Measurements from ENCODE around the gene TIMP3. TPM values are rescaled to one million over a fixed set of nuclear protein-coding genes. Genes with fewer than 3 reads are reported as not detected.

The TIMP3 gene
- total and polyA plus RNA-seq, 2 of the 4 experiments (the other 2 are of a cell fraction), result 98.8 to 179 TPM

DNA sequence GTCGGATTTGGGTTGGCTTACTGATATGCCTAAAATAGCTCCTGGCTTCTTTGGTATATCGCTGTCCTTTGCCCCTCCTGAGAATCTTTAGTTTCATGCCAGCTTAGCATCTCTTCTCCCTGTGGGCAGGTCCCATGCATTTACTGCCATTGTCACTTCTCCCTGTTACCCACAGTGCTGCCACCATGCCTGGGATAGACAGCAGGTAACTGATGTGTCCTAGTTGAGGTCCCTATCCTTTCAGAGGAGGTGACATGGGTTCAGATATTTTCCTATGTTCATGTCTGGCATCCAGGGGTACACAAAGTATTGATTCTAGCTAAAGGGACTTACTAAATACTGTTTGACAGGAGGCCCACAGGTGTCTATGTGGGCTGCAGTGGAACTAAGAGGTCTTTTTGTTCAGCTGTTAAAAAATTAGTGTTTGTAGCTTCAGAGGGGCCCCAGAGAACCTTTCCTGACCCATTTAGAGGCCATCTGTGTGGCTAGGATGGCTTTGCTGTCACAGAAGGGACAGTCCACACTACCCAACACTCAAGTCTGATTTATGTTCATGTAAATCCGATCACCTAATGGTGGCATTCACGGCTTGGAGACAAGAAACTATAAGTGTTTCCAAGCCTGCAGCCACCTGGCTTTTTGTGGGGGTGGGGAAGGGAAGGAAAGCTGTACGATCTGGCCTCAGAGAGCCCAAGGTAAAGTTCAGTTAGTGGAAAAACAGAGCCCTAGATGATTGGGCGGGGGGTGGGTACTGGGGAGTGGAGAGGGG lies 8.5 kb downstream of the TIMP3 start:
- BruUV-seq (replicated peaks), result no TSS peak
- Histone ChIP-seq H2BK20ac (ENCODE audit: low read depth, low read length) (no peak overlapping the region), H2BK5ac (ENCODE audit: low read depth, low read length, poor library complexity, severe bottlenecking) (no peak overlapping the region), H3K9me3 (ENCODE audit: control insufficient read depth, insufficient read depth, low read length) (no peaks in the 10 kb centered on the region), H3K79me1 (ENCODE audit: low read depth in 1 of 2, low read length in 2 of 2) (peaks cover 53 to 94% of the 10 kb centered on the region in 2 experiments), H3K23ac (ENCODE audit: low read depth, low read length) (no peak overlapping the region), H3K9me1 (ENCODE audit: insufficient read depth, low read length) (peaks cover 52% of the 10 kb centered on the region), H2AFZ (replicated peaks; ENCODE audit: low read length, poor library complexity) (no peak overlapping the region), H2AK9ac (replicated peaks; ENCODE audit: low read depth, low read length, poor library complexity) (no peak overlapping the region), H4K5ac (ENCODE audit: low read depth, low read length) (no peak overlapping the region), H3K18ac (ENCODE audit: low read depth, low read length) (no peak overlapping the region), H2BK120ac (ENCODE audit: low read depth, low read length) (no peak overlapping the region; the same call in 1 of the 2 replicates), H4K20me1 (ENCODE audit: insufficient read depth, low read length) (peaks cover 94% of the 10 kb centered on the region), H3K14ac (replicated peaks; ENCODE audit: low read depth, low read length) (0 out of 2 replicates have a peak overlapping the region, but pooled peaks have one; percentile 7), H3K4ac (ENCODE audit: low read depth, low read length) (no peak overlapping the region), H3K4me1 (ENCODE audit: control insufficient read depth, insufficient read depth, low read length) (peaks cover 16% of the 10 kb centered on the region), H2AK5ac (ENCODE audit: low read depth, low read length) (no peak overlapping the region), H3K4me3 (ENCODE audit: insufficient read depth, low read depth, low read length) (no peak overlapping the region), H3K27ac (ENCODE audit: insufficient read depth, low read length) (no peak overlapping the region), H3K36me3 (ENCODE audit: control insufficient read depth, insufficient read depth, low read length) (peaks cover 44% of the 10 kb centered on the region), H3K27me3 (ENCODE audit: control insufficient read depth, insufficient read depth, low read length) (no peaks in the 10 kb centered on the region), H3K56ac (ENCODE audit: extremely low read depth, insufficient read depth, low read length) (0 out of 2 replicates have a peak overlapping the region, but pooled peaks have one; percentile 35), H4K91ac (ENCODE audit: insufficient read depth, low read depth, low read length) (no peak overlapping the region), H4K8ac (ENCODE audit: low read depth in 2 of 2, low read length in 2 of 2) (no peak overlapping the region), H3K9ac (ENCODE audit: low read depth, low read length) (no peak overlapping the region), H3K4me2 (ENCODE audit: low read depth, low read length) (no peak overlapping the region; the same call in 1 of the 2 replicates), H2BK15ac (ENCODE audit: low read depth, low read length) (no peak overlapping the region)
- intact Hi-C loops (cut with micrococcal nuclease), result loop anchor here (10.0 kb wide), 1 partner anchor 395 kb away; the partner anchor contains the start of gene RTCB
- POLR2A ChIA-PET (ENCODE audit: unreplicated experiment), result interaction anchor here (0.7 kb wide), 1 partner anchor 320 kb away, joined by 4 read pairs; no protein-coding TSS in a partner anchor
- WGBS, 2 experiments (ENCODE audit: extremely low coverage in 2 of 2, insufficient read length in 1 of 2), result no CpG with 5 or more reads among the region's 6 CpGs
- DNase-seq (no peak), ATAC-seq (ENCODE audit: low read depth) (no peak)
- in situ Hi-C loops (cut with MboI; ENCODE audit: low sequenced_read_pairs), result loop anchor here (25.0 kb wide), 1 partner anchor 848 kb away; no protein-coding TSS in a partner anchor
- CTCF ChIA-PET, result interaction anchor here (1.8 kb wide), 1 partner anchor 13 kb away, joined by 7 read pairs; no protein-coding TSS in a partner anchor
- dilution Hi-C loops (cut with HindIII; ENCODE audit: low sequenced_read_pairs, unreplicated experiment), result no loop called here
- TF ChIP-seq, protein P1, sequence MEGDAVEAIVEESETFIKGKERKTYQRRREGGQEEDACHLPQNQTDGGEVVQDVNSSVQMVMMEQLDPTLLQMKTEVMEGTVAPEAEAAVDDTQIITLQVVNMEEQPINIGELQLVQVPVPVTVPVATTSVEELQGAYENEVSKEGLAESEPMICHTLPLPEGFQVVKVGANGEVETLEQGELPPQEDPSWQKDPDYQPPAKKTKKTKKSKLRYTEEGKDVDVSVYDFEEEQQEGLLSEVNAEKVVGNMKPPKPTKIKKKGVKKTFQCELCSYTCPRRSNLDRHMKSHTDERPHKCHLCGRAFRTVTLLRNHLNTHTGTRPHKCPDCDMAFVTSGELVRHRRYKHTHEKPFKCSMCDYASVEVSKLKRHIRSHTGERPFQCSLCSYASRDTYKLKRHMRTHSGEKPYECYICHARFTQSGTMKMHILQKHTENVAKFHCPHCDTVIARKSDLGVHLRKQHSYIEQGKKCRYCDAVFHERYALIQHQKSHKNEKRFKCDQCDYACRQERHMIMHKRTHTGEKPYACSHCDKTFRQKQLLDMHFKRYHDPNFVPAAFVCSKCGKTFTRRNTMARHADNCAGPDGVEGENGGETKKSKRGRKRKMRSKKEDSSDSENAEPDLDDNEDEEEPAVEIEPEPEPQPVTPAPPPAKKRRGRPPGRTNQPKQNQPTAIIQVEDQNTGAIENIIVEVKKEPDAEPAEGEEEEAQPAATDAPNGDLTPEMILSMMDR (conservative IDR thresholded peaks at IDR 0.05; ENCODE audit: low read depth, low read length), result no peak
- no peak for TF ChIP-seq FOS (IDR thresholded peaks at IDR 0.05; ENCODE audit: low read depth, low read length)
- TF ChIP-seq USF2 (IDR thresholded peaks at IDR 0.05; ENCODE audit: low read depth, low read length), result no peak
- no peak for TF ChIP-seq BHLHE40 (IDR thresholded peaks at IDR 0.05; ENCODE audit: low read depth, low read length)
- no peak for TF ChIP-seq MXI1 (IDR thresholded peaks at IDR 0.05; ENCODE audit: borderline replicate concordance, low read depth, low read length)
- no peak for TF ChIP-seq SMC3 (IDR thresholded peaks at IDR 0.05; ENCODE audit: low read depth, low read length)

Measured in IMR-90 (cell line).